GM23338 (cell line): Measurements from ENCODE around the gene PIAS1. TPM values are rescaled to one million over a fixed set of nuclear protein-coding genes. Genes with fewer than 3 reads are reported as not detected.

Source experiments
- ATAC-seq: fragments of 200-7000 bp; cut with Tn5 transposase; 3 replicates; pipeline ENCODE4 v1.9.1; 2020
- DNase-seq: peaks from one replicate; pipeline ENCODE4 v3.0.0-alpha.2; 2015; ENCODE audit warnings: low spot score
- H2AFZ ChIP-seq: fragments of 200-600 bp; sonication (generic); 2 replicates; pipeline ENCODE4 v1.8.0; 2016; ENCODE audit warnings: antibody characterized with exemption, mild to moderate bottlenecking, moderate library complexity
- H3F3A ChIP-seq: fragments of 200-600 bp; sonication (generic); replicated peaks from 2 replicates; pipeline ENCODE4 v1.8.0; 2017; ENCODE audit warnings: antibody characterized with exemption, mixed run types, low read depth
- H3K27ac ChIP-seq: fragments of 200-600 bp; sonication (generic); 2 replicates; pipeline ENCODE4 v1.6.1; 2016; ENCODE audit warnings: low read depth
- H3K27me3 ChIP-seq: fragments of 200-600 bp; sonication (generic); 2 replicates; pipeline ENCODE4 v1.8.0; 2016; ENCODE audit warnings: mild to moderate bottlenecking, mixed run types, moderate library complexity; ENCODE audit not compliant: insufficient read depth
- H3K36me3 ChIP-seq: fragments of 200-600 bp; sonication (generic); 2 replicates; pipeline ENCODE4 v1.8.0; 2016; ENCODE audit warnings: mild to moderate bottlenecking; ENCODE audit not compliant: insufficient read depth
- H3K4me1 ChIP-seq: fragments of 200-600 bp; sonication (generic); 2 replicates; pipeline ENCODE4 v1.8.0; 2016; ENCODE audit warnings: mild to moderate bottlenecking, moderate library complexity; ENCODE audit not compliant: insufficient read depth
- H3K4me2 ChIP-seq: fragments of 200-600 bp; sonication (generic); 2 replicates; pipeline ENCODE4 v1.7.1; 2017; ENCODE audit warnings: mixed run types
- H3K4me3 ChIP-seq: fragments of 200-600 bp; sonication (generic); 2 replicates; pipeline ENCODE4 v1.6.1; 2016; ENCODE audit warnings: mixed run types
- H3K79me2 ChIP-seq: fragments of 200-600 bp; sonication (generic); replicated peaks from 2 replicates; pipeline ENCODE4 v1.8.0; 2017; ENCODE audit warnings: mild to moderate bottlenecking; ENCODE audit not compliant: insufficient read depth
- H3K9me2 ChIP-seq: fragments of 200-600 bp; sonication (generic); 2 replicates; pipeline ENCODE4 v1.8.0; 2017; ENCODE audit not compliant: insufficient read depth
- H4K20me1 ChIP-seq: fragments of 200-600 bp; sonication (generic); replicated peaks from 2 replicates; pipeline ENCODE4 v1.8.0; 2017; ENCODE audit warnings: mild to moderate bottlenecking; ENCODE audit not compliant: insufficient read depth
- H3K27ac Mint-ChIP-seq: 2 replicates; pipeline ENCODE4 v1.8.0; 2020; ENCODE audit warnings: inconsistent platforms, mild to moderate bottlenecking, moderate library complexity, mixed read lengths
- H3K27me3 Mint-ChIP-seq: 3 replicates; pipeline ENCODE4 v1.8.0; 2022; ENCODE audit warnings: low read depth, mild to moderate bottlenecking, moderate library complexity, mixed read lengths, inconsistent platforms; ENCODE audit not compliant: insufficient read depth, poor library complexity
- H3K36me3 Mint-ChIP-seq: 3 replicates; pipeline ENCODE4 v1.8.0; 2021; ENCODE audit warnings: low read depth, mild to moderate bottlenecking, inconsistent platforms, moderate library complexity, mixed read lengths
- H3K4me1 Mint-ChIP-seq: 3 replicates; pipeline ENCODE4 v1.8.0; 2020; ENCODE audit warnings: mild to moderate bottlenecking, inconsistent platforms, mixed read lengths
- H3K4me3 Mint-ChIP-seq: 3 replicates; pipeline ENCODE4 v1.8.0; 2021; ENCODE audit warnings: moderate library complexity, mild to moderate bottlenecking, inconsistent platforms, mixed read lengths
- H3K9me3 Mint-ChIP-seq: 3 replicates; pipeline ENCODE4 v1.8.0; 2020; ENCODE audit warnings: moderate library complexity, mild to moderate bottlenecking, inconsistent platforms, mixed read lengths
- EZH2phosphoT487 ChIP-seq: fragments of 200-600 bp; sonication (generic); IDR thresholded peaks from one replicate; pipeline ENCODE4 v1.8.1; 2018; ENCODE audit warnings: antibody characterized with exemption; ENCODE audit not compliant: unreplicated experiment
- POLR2AphosphoS5 ChIP-seq: IDR thresholded peaks from 2 replicates; pipeline ENCODE4 v1.6.1; 2016; ENCODE audit warnings: antibody characterized with exemption, low read depth
- ZNF114 ChIP-seq: fragments of 250-450 bp; sonication (Bioruptor Pico); IDR thresholded peaks from 2 replicates; pipeline ENCODE4 v1.5.0; 2020; ENCODE audit warnings: mild to moderate bottlenecking, moderate library complexity
- ZNF331 ChIP-seq: fragments of 250-450 bp; sonication (Bioruptor Pico); IDR thresholded peaks from 2 replicates; pipeline ENCODE4 v1.5.0; 2020; ENCODE audit warnings: low read depth, mild to moderate bottlenecking, moderate library complexity
- ZNF462 ChIP-seq: fragments of 250-450 bp; sonication (Bioruptor Pico); IDR thresholded peaks from 2 replicates; pipeline ENCODE4 v1.5.0; 2020; ENCODE audit warnings: mild to moderate bottlenecking, moderate library complexity
- polyA plus RNA-seq: library from polyadenylated mRNA; unstranded; fragments of >200 nt; fragmentation: Nextera tagmentation; extraction: Ambion mirVana; gene quantifications from 2 replicates; pipeline ENCODE4 v1.2.1, GENCODE V29; 2016
- total RNA-seq: library from RNA; depleted of rRNA; stranded (reverse); fragments of >200 nt; shearing (Covaris generic); gene quantifications from 2 replicates; pipeline ENCODE4 v1.2.3, GENCODE V29; 2014
- TF ChIP-seq, protein P1 (sequence below), 2 experiments: fragments of 200-600 bp in 1 of 2; sonication (generic) in 1 of 2; conservative IDR thresholded peaks; 2 replicates each; pipeline versions ENCODE4 v1.5.1 to v1.6.1; 2016 to 2017; ENCODE audit warnings: antibody characterized with exemption in 2 of 2, low read depth in 2 of 2, mild to moderate bottlenecking in 2 of 2, moderate library complexity in 1 of 2
- TF ChIP-seq, protein P2 (sequence below): IDR thresholded peaks from 2 replicates; pipeline ENCODE4 v1.6.1; 2016; ENCODE audit warnings: antibody characterized with exemption

Gene PIAS1
- total and polyA plus RNA-seq, 2 experiments from 2014 or later = 30.7 to 32.1 TPM

DNA sequence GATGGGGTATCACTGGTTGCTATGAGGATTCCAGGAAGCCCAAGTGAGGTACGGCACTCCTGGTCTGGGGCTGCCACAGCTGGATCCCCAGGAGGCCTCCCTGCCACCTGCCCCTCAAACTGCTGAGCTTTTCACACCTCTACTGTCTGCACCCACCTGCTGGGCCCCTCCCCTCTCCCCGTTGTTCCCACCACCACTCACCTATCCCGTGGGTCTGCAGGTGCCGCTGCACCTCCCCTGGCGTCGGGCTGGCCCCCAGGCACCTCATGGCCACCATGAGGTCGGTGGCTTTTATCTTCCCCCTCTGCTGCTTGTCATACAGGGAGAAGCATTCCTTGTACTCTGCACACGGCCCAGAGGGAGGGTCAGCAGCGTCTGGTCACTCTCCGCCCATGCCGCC lies 145.2 kb downstream of the PIAS1 start:
- Histone ChIP-seq H3K79me2 (0 out of 2 replicates have a peak, but pooled peaks cover 9% of the 10 kb centered on the region), H3F3A (peaks cover 5% of the 10 kb centered on the region; the same call in 1 of the 2 replicates), H3K4me2 (no peak overlapping the region), H3K27ac (no peak overlapping the region), H4K20me1 (peaks cover 20% of the 10 kb centered on the region), H3K36me3 (no peaks in the 10 kb centered on the region), H3K4me3 (no peak overlapping the region), H3K4me1 (peaks cover 20% of the 10 kb centered on the region), H2AFZ (no peak overlapping the region), H3K27me3 (no peaks in the 10 kb centered on the region), H3K9me2 (no peaks in the 10 kb centered on the region)
- TF ChIP-seq, protein P1, sequence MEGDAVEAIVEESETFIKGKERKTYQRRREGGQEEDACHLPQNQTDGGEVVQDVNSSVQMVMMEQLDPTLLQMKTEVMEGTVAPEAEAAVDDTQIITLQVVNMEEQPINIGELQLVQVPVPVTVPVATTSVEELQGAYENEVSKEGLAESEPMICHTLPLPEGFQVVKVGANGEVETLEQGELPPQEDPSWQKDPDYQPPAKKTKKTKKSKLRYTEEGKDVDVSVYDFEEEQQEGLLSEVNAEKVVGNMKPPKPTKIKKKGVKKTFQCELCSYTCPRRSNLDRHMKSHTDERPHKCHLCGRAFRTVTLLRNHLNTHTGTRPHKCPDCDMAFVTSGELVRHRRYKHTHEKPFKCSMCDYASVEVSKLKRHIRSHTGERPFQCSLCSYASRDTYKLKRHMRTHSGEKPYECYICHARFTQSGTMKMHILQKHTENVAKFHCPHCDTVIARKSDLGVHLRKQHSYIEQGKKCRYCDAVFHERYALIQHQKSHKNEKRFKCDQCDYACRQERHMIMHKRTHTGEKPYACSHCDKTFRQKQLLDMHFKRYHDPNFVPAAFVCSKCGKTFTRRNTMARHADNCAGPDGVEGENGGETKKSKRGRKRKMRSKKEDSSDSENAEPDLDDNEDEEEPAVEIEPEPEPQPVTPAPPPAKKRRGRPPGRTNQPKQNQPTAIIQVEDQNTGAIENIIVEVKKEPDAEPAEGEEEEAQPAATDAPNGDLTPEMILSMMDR (conservative IDR thresholded peaks at IDR 0.05; ENCODE audit: low read depth in 2 of 2) = no peak
- TF ChIP-seq, protein P2, sequence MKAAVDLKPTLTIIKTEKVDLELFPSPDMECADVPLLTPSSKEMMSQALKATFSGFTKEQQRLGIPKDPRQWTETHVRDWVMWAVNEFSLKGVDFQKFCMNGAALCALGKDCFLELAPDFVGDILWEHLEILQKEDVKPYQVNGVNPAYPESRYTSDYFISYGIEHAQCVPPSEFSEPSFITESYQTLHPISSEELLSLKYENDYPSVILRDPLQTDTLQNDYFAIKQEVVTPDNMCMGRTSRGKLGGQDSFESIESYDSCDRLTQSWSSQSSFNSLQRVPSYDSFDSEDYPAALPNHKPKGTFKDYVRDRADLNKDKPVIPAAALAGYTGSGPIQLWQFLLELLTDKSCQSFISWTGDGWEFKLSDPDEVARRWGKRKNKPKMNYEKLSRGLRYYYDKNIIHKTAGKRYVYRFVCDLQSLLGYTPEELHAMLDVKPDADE = no peak
- TF ChIP-seq POLR2AphosphoS5 (no peak), EZH2phosphoT487 (no peak)
- no peak overlapping the region for H3K27ac Mint-ChIP-seq
- no peak for DNase-seq
- no peaks in the 10 kb centered on the region for H3K9me3 Mint-ChIP-seq
- peaks cover 13% of the 10 kb centered on the region for H3K27me3 Mint-ChIP-seq
- H3K4me1 Mint-ChIP-seq = peaks cover 30% of the 10 kb centered on the region
- H3K36me3 Mint-ChIP-seq = peaks cover 10% of the 10 kb centered on the region
- ATAC-seq = no peak
- H3K4me3 Mint-ChIP-seq = no peak overlapping the region

DNA sequence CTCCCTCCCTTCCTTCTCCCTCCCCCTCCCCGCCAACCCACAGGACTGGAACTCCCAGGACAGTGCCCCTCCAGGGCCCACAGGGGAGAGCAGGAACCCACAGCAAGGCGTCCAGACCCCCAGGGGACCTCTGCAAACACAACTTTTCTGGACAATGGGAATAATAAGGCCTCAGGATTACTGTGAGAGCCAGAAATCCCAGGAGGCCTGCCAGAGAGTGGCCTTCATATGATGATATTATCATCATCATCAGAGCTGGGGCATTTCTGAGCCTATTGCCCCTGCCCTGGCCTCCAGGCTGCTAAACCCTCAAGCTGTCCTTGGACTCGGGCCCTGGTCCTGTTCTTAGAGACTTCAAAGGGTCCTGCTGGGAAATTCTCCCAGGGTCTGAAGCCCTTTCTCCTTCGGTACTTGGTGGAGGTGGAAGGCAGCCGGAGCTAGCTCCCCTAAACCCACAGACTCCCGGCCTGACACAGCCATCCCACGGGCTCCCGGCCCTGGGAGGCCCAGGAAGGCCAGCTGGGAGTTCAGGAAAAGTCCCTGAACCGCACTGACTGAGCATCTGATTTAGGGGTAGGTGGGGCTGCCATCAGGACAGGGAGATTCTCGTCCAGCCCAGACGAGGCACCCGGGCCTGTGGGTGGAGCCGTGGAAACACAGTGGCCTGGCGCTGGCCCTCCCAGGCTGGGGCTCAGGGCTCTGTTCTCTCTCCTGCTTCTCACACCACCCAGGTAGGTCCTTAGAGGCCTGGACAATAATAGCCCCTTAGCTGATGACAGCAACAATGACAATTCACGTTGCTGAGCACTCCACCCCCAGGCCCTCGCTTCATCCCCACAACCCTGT lies 146.1 kb downstream of the PIAS1 start:
- Histone ChIP-seq H3K9me2 (no peaks in the 10 kb centered on the region), H3K4me2 (no peak overlapping the region), H3K4me3 (no peak overlapping the region), H3K36me3 (no peaks in the 10 kb centered on the region), H3K4me1 (peaks cover 25% of the 10 kb centered on the region), H3K79me2 (peaks cover 15% of the 10 kb centered on the region; the same call in 1 of the 2 replicates), H4K20me1 (peaks cover 20% of the 10 kb centered on the region), H3K27ac (no peak overlapping the region), H3F3A (peaks cover 5% of the 10 kb centered on the region; the same call in 1 of the 2 replicates), H3K27me3 (no peaks in the 10 kb centered on the region), H2AFZ (no peak overlapping the region)
- H3K4me3 Mint-ChIP-seq = no peak overlapping the region
- peaks cover 39% of the 10 kb centered on the region for H3K4me1 Mint-ChIP-seq
- peaks cover 11% of the 10 kb centered on the region; the same call in 2 of the 3 replicates for H3K36me3 Mint-ChIP-seq
- H3K9me3 Mint-ChIP-seq = no peaks in the 10 kb centered on the region
- H3K27me3 Mint-ChIP-seq = peaks cover 13% of the 10 kb centered on the region
- no peak for DNase-seq
- ATAC-seq = peak; percentile 9
- H3K27ac Mint-ChIP-seq = no peak overlapping the region
- TF ChIP-seq POLR2AphosphoS5 (no peak), ZNF462 (CRISPR knock-in tag) (no peak), ZNF114 (CRISPR knock-in tag) (no peak), ZNF331 (CRISPR knock-in tag) (no peak)
